KG1 (cell line): ENCODE measurements around the gene TFIP11.

Experiments
- DNase-seq: peaks from one replicate; lab custom pipeline; 2025; lab: John Stamatoyannopoulos, UW

TFIP11 gene

DNA sequence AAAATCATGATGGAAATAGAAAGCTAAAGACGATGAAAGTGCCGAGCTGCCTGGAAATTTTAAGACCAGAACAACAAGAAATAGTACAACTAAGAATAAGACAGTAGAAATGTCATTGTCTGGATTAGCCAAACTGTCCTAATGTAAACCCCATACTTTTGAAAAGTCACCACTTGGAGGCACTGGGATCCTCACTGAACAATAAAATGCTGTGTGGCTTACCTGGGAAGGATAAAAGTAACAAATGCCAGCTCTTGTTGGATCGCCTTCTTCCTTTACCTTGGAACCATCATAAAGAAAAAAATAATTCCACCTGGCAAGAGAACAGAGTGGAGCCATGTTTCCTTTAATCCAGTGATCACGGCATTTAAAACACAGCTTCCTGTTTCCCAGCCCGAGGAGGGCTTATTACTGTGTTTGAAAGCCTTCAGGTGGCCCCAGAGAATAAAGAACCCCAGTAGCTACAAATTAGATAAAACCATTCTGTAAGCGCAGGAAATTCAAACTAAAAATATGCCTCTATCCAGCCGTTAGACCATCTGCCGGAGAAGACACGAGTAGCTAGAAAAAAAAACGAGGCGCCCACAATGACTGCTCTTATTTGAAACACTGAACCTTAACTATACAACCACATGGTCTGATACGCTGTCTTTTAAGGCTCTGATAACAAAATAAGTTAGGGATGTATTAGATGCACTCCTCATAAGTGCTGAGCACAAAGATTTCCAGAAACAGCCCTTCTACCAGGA, 33.1 kb downstream of the TFIP11 start:
- DNase-seq, result peak; percentile 41

DNA sequence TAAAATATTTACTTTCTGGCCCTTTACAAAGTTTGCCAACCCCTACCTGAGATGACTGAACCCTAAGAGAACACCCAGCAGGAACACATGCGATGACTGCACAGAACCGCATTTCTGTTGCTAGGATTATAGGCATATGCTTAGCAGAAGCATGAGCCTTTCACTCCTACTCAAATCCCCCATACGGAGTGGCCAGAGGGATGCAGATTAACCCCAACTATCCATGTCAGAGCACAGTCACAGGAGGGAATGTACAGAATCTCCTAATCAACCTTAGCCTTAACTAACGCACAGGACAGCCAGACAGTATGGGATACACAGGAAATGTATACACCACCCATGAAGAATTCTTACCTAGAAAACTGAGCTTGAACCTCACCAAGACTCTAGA, 34.9 kb downstream of the TFIP11 start:
- no peak for DNase-seq

DNA sequence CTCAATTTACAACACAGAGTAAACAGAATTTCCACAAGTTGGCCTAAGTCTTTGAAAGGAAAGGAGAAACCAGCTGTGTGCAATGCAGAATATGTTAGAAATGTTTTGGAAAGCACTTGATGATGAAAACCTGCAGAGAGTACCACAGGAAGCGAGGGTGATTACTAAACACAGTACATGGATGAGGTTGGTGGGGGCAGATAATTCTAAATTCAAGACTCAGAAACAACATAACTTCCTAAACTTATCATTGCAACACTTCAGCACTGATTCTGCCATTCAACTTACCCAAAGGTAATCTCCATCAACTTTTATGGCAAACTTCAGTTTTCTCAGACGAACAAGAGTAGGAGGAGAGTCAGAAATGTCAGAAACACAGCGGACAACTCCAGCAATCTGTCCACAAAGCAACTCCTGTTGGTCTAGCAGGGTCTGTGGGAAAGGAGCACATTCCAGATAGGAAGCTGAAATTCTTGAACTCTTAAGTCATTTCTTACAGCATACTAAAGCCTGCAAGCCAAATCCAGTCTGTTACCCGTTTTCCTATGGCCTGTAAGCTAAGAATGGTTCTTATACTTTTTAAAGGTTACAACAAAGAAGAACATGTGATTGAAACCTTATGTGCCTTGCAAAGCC, 35.5 kb downstream of the TFIP11 start:
- DNase-seq, result no peak

DNA sequence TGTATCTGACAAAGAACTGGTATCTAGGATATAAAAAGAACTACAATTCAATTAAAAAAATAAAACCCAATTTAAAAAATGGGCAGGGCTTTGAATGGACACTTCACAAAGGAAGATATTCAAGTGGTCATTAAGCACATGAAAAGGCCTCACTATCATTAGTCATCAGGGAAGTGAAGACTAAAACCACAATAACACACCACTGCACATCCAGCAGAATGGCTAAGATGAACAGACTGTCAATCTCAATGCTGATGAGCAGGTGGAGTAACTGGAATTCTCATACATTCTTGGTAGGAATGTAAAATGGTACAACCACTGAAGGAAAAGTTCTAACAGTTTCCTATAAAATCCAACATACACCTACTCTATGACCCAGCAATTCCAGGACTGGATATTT, 37.6 kb downstream of the TFIP11 start:
- DNase-seq, result no peak

DNA sequence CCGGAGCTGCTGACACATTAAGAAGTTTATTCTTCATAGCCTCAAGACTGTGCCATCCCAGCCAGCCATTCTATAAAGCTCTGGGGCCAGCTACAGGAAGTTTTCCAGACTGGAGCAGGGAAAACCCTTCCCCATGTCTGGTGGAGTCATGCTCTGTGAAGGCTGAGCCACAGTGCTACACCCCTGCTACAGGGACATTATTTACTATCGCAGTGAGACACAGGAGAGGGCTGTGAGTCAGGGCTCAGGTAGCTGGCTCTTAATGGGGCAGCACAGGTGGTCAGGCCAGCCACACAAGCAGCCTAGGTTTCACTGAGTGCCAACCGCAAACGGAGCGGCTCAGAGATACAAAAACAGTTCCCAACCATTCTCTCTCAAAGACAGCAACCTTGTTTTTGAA, 40.8 kb downstream of the TFIP11 start:
- no peak for DNase-seq

DNA sequence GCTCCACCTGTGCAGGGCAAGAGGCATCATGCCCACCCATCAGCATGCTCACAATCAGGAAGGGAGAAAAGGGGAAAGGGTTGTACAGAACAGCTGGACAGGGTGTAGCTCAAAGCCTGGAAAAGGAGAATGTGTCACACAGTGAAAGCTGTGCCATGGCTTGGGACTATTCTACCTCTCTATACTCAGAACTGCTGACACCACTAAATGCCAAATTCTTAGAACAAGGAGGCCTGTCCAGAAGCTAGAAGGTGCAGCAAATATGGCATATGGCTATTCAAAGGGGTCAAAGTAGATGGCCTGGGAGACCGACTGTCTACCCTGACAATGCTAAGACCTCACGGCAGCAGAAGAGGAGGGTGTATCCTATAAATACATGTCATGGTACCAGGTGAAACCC, 41.5 kb downstream of the TFIP11 start:
- no peak for DNase-seq

DNA sequence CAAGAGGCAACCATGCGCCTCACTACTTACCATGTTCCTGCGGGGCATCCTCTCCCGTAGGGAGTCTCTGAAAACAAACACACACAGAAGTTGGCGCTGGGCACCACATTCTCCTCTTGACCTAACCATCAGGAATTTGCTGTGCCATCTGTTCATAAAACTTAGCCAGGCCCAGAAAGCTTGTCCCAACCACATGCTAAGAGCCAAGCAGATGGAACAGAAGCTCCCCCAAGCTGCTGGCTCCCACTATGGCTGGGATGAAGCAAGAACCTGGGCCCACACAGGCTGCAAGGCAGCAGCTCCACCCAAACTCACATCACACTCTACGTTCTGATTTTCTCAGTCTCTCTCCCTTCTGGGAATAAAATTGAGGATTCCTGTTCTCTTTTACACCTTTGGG, 46.1 kb downstream of the TFIP11 start:
- no peak for DNase-seq

DNA sequence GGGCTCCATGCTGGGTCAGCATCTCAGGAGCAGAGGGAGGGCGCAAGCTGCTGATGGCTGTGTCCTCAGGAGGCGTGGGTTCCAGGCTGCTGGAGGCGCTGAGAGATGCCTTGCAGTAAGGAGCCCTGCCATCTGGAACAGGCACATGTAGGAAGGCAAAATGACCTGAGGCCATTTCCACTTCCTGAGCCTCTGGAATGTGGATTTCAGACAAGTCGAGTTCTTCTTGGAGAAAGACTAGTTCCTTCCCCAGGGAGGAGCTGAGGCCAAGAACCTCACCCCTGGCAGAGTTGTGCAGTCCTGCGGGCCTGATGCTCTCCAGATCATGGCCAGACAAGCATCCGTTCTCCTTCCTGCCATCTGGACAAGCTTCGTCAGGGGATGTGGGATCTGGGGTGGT, 48.0 kb downstream of the TFIP11 start:
- DNase-seq, result no peak

DNA sequence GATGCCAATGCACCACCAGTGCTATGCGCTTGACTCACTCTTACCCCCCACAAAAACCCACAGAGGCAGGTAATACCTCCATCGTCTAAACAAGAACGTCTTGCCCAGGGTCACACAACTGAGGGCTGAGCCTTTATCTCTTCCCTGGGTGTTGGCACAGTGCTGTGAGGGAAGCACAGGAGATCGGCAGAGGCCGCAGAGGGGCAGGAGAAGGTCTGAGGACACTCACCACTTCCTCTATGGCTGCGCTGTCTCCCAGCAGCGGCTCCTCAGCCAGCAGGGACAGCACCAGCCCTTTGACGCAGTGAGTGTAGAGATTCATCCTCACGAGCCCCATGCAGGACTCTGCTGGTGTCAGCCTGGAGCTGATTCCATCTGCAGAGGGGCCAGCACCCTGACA, 48.6 kb downstream of the TFIP11 start:
- no peak for DNase-seq

DNA sequence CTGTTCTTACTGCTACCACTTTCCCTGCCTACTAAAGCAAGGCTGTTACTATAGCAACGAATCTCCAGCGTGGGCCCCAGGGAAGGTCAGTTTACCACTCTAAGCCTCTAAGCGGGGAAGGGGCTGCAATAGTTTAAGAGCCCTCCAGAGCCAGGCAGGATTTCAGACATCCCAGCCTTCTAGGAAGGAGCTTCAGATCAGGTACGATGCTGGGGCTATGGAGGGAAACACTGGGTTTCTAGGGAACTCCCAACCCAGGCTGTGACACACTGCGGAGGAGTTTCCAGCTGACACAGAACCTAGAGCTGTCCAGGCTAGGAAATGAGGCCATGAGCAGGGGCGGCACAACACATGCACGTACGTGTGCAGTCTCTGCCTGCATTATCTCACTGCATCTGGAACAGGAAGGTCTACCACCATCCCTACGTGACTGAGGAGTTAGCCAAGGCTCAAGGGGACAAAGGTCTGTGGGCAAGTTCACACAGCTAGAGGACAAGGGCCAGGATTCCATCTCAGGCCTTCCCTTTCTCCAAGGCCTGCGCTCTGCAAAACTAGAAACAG, 49.1 kb downstream of the TFIP11 start:
- DNase-seq, result no peak

DNA sequence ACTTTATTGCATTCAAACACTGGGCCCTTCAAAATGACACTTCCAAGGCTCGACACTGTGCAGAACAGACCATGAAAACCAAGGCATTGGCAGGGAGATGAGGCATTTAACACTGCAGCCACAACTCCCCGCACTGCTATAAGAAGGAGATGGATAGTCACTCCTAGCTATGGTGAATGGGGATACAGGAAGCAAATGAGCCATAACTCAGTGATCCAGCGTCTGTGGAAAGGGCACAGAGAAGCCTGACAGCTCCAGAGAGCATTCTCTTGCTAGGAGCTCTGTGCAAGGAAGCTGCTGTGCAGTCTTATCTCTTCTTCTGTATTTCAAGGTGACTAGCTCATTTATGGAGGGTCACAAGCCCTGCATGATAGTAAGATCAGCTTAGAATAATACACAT, 49.6 kb downstream of the TFIP11 start:
- no peak for DNase-seq

DNA sequence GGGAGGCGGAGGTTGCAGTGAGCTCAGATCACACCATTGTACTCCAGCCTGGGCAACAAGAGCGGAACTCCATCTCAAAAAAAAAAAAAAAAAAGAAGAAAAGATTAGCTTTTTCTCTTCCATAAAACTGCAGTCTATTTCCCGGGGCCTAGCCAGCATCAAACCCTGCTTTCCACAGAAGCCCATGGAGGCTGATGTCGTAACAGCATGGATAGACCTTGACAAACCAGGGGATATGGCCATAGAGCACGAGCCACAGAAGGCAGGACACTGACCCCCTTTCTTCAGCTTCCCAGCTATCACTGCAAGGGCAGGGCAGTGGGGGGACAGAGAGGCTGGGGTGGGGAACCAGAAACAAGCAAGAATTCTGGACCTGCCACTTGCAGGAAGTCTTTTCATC, 50.2 kb downstream of the TFIP11 start:
- DNase-seq, result no peak

DNA sequence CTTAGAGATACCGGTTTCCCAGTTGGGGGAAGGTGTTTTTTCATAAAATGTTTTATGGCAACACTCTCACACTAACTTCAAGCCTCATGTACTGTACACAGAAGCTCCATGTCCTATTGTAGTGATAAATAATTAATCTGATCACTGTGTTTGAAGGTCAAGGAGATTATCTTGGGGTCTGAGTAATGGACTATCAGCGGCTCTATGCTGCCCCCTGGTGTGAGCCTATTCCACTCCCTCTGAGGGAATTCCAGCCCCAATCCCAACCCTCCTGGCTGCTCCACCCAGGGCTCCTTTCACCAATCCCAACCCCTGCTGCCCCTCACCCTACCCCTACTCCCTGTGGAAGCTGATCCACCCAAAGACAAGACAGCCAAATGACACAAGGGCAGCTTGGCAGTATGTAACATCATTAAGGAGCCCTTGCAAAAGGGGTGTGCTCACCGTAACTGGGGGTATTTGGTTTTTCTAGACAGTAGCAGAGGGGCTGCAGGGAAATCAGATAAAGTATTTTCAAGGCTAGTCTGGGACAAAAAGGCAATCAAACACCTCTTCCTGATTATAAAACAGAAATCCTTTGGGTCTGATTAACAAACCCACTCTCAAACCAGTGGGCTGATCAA, 51.0 kb downstream of the TFIP11 start:
- no peak for DNase-seq

DNA sequence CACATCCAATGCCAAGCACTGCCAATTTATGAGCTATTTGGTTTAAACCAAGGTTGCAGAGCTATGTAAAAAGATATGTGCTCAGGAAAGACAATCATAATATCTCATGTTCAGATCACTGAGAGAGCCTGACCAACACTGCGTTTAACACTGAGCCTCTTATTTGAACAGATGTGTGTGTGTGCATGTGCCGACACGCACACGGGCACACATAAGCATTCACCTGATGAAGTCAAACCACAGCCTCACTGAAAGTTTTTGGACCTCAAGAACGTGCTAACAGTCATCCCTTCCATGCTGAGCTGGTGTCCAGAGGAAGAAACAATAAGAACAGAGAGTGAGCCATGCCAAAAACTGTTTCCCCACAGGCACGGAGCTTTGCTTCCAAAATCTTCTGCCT, 52.1 kb downstream of the TFIP11 start:
- DNase-seq, result no peak

DNA sequence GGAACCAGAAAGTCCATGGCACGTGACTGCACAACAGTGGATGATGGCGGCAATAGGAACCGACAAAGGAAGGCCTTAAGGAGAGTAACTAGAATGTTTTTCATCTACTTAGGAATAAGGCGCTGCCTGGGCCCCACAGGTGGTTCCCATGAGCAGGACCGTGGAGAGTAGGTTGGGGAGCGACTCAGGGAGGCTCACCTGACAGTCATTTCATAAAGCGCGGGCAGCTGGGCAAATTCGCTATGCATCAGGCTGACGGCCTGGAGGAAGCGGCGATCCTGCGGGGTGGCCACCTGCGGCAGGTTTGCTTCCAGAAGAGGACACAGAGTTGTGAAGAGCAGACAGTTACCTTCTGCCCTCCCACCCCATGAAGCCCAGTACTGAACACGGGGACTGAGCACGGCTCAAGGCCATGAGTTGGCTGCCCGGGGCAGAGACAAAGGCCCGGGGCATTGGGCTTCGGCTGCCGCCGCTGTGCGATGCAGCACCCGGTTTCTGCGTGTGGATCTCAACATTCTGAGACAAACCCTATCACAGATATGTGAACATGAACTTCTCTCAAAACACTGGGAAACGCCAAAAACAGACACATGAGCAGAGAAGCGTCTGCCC, 54.5 kb downstream of the TFIP11 start:
- no peak for DNase-seq

DNA sequence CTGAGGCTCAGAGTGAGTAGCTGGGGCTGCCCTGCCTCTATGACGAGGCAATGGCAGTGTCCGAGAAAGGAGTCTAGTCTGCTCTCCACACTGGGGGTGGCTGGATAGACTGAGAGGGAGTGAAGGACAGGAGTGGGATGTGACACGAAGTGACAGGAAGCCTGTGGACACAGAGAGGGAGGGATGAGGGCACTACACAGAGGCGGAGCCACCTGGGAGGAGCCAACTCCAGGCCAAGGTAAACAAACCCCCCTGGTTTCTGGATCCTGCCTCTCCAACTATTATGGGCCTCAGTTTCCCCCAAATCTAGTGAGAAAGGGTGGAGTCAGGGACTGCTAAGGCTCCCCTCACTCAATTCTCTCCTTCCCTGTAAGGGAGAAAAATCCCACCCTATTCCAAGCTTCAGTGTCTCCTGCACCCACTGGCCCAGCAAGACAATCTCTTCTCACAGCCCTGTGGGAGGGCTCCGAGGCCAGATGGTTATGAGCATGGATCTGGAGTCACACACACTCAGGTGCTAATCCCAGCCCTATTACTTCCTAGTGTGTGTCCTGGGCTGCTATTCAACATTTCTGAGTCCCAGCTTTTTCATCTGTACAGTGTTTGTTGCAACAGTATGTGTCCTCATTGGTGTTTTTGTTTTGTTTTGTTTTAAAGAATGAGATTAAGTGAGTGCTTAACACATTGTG, 58.3 kb downstream of the TFIP11 start:
- no peak for DNase-seq

DNA sequence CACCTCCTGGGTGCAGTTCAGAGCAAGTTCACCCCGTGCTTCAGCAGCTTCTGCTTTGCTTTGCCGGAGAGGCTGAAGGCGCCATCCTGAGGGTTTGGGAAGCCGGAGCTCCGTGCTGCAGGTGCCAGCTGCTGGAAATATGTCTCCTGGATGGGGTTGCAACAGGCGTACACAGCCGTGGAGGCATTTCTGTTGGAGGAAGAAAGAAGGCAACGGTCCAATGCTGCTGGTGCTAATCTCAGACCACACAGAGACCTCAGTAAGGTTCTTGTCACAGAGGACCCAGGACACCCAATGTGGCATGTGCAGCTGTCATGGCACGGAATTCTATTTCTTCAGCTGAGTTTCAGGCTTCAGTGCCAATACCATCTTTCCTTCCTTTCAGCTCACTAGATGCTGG, 59.1 kb downstream of the TFIP11 start:
- DNase-seq, result no peak

DNA sequence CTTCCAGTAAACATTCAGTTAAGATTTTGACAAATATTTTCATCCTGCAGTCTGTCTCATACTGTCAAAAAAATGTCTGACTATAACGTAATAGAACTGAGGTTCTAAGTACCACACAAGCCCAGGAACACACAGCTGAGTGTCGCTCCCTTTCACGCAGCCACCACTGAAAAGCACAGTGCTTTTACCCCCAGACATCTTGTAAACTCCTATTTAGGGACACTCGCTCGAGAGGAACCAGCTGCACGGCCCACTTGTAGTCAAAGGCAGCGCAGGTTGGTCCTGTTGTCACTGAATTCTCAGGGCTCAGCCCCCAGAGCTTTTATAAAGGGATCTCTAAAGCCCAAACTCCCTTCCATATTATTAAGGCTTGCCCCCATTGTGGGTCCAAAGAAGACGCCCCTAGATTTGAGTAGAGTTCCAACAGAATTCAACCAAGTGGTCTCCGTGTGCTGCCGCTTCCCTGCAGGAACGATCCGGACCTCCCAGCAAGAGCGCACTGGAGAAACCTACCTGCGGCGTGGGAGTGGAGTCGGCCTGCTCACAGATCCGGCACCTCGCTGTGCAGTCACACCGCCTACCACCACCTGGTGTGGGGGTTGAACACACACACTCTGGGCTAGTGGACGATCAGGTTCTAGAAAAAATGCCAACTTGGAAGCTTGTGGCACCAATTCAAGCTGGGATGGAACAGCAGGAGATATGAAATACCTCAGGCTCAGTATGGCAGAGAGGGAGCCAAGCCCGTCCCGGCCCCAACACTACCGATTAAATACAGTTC, 59.8 kb downstream of the TFIP11 start:
- no peak for DNase-seq

DNA sequence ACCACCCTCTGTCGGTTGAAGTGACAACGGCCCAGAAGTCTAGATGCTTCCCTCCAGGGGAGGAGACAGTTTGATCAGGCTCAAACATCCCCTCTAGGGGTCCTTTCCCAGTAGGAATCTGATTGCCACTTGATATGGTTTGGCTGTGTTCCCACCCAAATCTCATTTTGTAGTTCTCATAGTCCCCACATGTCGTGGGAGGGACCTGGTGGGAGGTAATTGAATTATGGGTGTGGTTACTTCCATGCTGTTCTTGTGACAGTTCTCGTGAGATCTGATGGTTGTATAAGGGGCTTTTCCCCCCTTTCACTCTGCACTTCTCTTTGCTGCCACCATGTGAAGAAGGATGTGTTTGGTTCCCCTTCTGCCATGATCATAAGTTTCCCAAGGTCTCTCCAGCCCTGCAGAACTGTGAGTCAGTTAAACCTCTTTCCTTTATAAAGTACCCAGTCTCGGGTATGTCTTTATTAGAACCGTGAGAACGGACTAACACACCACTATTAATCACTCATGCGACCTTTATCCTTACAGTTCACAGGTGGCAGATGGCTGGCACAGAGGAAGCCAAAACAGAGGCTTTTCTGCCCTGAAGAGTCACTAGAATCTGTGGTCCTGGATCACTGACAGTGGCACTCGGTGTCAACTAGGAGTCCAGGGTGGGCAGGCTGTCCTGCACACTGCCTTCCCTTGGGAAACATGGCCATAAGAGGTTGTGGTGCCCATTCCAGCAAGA, 61.7 kb downstream of the TFIP11 start:
- DNase-seq, result no peak

DNA sequence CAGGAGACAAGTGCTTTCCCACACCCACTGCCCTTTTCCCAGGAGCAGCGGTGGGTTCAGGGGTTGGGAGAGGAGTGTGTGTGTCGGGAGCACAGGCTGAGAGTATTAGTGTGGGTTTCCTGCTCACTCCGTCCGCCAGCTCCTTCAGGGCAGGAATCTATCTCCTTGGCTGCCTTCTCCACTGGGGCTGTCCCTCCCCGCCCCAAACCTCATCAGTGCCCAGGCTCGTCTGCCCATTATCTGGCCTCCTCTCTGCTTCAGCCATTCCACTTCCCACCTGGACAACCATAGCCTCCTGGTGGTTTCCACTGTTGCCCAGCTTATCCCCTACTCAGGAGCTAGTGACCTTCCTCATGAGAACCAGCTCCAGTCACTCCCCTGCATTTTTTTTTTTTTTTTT, 63.3 kb downstream of the TFIP11 start:
- no peak for DNase-seq

DNA sequence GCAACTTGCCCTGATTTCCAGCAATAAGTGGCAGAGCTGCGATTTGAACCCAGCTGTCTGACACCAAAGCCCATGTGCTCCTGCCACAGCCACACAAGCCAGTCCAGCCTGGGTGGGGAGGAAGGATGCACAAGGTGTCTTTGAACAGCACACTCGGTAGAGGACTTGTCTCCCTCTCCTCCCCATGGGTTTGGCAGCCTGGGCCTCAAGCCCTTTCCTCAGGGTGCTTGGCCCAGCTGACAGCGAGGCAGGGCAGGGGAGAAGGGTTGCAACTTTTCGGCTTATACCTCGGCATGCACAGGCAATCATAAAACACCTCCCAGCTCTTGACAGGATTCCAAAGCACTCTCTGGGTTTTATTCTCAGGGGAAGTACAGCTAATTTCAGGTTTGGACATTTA, 63.9 kb downstream of the TFIP11 start:
- no peak for DNase-seq
